HG03439 (cell line): Measurements from ENCODE around the gene CSMD2.

Source experiments
- ATAC-seq: cut with Tn5 transposase; IDR thresholded peaks from one replicate; pipeline ENCODE4 v1.9.1; 2021; ENCODE audit warnings: mild to moderate bottlenecking, moderate library complexity; ENCODE audit not compliant: unreplicated experiment

The CSMD2 gene

DNA sequence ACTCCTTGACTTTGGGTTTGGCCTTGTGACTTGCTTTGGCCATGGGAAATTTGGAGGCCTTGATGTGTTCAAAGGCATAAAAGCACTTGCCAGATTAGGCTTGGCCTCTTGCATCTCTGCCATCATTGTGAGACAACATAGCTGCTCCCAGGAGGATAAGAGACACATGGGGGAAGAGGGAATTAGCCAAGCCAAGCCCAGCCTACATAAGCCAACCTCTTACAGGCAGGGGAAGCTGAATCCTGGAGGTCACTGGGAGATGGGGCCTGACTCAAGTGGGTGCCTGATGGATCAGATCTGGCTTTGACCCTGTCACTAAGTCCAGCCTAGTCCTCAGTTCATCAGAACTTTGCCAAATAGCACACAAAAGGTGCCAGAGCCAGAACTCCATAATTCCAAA, 338.7 kb downstream of the CSMD2 start:
- no peak for ATAC-seq

DNA sequence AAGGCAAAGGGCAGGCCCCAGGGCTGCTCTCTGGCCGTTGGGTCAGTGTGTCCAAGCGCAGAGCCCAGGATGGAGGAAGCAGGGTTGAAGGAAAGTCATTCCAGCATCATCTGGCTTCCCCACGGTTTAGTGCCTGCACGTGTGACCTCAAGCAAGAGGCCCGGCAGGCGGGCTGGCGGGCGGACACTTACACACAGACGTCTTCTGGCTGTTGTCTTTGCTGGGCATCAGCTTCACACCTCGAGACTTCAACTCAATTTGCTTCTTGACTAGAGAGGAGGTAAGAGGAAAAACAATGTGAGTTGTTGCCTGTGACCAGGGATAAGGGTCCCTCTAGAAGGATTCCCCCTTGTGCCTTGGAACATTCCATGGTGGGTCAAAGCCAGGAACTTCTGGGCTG, 339.5 kb downstream of the CSMD2 start:
- ATAC-seq = no peak

DNA sequence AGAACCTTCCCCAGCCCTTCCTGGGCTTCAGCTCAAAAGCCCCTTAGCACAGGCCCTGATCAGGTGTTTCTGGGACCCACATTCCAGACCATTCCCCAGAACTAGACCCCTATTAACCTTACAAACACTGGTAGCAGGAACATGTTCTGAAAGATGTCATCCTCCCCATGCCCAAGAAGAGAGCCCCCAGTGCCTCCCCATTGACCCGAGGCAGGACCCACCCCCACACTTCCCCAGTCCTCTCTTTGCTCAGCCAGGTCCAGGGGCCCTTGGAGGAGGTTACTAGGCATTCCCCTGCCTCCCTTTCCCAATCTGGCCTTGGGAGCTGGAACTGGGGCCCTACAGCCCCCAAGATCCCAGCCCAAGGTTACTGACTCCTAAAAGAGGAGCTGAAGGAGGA, 340.1 kb downstream of the CSMD2 start:
- ATAC-seq = no peak

DNA sequence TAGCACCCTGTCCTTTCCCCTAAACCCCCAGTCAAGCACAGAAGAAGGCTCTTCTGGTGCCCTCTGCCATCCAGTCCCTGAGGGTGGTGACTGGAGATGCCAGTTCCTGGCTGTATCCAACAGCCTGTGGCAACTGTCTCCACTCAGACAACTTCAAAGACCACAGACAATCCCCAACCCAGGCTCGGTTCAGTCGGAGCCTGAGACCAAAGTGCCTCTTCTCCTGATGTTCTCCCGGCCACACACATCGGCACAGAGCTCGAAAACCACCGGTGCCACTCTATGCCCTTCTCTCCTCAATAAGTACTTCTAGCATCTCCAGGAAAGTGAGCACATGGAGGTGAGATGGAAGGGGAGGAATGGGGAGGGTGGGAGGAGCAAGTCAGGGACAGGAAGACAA, 340.7 kb downstream of the CSMD2 start:
- ATAC-seq = no peak

DNA sequence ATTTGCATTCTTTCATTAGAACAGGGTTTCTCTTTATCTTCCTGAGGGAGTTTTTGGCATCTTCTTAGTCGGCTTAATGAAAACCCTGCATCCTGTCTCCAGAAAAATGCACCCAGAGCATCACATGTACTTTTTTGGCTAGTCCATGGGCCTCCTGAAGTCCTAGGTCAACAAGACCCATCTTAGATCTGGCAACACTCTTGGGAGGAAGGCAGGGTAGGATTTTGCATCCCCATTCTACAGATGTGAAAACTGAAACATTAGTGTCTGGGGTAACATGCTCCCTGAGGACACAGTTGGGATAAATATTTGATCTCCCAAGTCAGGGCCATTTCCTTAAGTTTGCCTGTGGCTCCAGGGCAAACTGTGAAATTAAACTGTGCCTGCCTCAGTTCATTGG, 341.2 kb downstream of the CSMD2 start:
- no peak for ATAC-seq

DNA sequence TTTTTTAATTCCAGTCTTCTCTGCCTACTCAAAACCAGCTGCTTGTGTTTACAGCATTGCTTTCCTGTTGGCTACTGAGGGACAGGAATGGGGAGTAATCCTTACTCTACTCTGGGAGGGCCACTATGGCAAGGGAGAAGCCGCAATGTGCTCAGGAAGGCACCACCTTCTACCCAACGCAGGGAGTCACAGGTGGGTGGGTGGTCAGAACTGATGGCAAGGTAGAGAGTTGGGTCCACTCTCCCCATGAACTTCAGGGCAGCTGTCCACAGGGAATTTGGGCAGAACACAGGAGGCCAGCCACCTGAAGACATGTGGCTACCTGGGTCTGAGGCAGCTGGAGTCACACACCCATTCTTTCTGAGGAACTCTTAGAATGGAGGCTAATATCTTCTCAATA, 341.6 kb downstream of the CSMD2 start:
- no peak for ATAC-seq

DNA sequence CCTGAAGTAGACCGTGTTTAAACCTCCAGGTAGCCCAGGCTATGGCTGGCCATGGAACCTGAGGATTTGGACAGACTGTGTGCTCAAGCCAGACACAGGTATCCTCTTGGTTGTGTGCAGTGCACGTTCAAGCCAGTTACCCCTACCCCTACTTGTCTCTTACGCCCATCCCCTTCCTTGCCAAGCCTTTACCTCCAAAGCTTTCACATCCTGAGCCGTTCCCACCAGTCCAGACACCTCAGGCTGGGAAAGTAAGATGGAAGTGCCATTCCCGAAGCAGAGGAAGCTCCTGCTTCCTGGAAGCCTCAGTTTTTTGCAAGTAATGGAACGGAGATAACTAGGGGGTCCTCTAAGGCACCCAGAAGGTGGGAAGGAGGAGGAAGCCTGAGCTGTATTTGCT, 342.6 kb downstream of the CSMD2 start:
- no peak for ATAC-seq

DNA sequence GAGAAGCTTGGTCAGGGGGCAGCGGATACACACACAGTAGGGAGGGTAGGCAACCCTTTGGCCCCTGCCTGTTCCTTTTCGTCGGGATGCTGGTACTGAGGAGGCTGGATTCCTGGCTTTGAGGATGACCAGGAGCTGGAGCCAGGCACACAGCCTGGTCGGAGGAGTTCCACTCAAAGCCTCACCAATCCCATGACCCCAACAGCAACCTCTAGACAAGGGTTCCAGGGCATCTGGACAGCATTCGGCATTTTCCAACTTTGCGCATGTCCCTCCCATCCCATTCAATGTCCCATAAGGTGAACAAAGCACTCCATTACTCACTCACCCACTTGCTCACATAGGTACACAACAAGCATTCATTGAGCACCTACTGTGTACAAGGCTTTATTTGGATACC, 343.7 kb downstream of the CSMD2 start:
- no peak for ATAC-seq

DNA sequence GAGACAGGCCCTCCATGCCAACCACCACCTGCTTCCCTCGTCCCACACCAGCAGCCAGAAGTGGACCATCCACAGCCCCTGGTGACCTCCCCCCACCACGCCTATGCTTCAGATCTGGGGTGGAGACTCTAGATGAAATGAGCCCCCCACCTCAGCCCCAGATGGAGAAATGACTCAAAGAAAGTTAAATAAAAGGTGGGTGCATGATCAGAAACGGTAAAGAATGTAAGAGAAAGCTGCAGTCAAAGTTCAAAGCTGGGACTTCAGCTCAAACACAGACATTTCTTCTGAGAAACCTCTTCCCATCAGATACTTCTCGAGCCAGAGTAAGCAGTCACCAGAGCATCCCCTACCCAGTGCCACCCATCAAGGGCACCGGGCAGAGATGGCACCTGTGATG, 344.2 kb downstream of the CSMD2 start:
- no peak for ATAC-seq

DNA sequence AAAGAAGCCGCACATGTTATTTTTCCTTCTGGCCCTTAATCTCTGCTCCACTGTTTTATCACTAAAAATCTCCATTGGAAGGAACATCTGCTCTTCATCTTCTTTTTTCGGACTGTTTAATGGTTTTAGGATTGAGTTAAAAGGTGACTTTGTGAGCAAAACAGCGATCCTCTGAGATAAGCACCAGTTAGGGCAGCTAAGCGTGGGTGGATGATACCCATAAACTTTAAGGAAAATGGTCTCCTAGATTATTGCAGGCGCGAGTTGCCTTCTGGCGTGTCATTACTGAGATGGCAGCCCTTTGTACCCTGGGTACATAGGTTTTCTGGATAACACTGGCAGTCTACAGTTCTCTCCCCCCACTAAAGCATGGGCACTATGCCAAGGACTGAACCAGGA, 345.1 kb downstream of the CSMD2 start:
- no peak for ATAC-seq

DNA sequence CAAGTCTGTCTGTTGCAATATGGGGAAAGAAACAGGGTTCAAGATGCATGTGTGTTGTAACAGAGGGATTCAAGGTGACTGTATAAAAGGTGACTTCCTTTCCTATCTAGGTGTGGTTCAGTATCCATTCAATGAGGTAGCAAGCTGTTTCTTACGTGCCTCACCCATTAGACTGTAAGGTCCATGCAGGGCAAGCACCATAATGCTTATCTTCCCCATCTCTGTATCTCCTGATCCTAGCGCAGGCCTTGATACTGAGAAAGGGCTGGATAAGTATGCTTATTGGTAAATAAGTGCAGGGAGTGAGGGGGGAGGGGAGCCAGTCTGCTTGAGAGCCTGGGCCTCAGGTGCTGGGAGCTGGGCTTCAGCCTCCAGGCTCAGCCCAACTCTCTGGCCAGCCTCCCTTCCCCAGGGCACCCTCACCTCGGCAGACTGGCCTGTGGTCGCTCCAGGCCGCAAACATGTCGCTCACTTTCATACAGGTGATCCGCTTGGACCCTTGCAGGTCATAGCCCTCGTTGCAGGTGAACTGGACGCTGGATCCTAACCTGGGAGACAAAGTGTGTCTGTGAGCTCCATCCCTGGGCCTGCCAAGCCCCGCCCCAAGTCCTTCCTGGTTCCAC, 345.6 kb downstream of the CSMD2 start:
- no peak for ATAC-seq

DNA sequence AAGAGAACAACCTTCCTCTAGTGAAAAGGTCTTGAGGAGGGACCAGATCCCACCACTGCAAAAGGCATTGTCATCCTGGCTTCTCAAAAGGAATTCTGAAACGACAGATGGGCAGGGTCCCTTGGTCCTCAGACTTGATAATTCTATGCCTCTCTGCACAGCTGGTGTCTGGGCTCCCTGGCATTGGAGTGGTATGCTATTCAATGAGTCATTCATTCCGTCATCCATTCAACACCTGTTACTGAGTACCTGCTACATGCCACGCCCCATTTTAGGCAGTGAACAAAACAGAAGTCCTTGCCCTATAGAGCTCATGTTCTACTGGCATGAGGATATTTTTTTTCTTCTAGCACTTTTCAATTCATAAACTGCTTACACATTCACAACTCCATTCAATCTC, 347.0 kb downstream of the CSMD2 start:
- ATAC-seq = no peak

DNA sequence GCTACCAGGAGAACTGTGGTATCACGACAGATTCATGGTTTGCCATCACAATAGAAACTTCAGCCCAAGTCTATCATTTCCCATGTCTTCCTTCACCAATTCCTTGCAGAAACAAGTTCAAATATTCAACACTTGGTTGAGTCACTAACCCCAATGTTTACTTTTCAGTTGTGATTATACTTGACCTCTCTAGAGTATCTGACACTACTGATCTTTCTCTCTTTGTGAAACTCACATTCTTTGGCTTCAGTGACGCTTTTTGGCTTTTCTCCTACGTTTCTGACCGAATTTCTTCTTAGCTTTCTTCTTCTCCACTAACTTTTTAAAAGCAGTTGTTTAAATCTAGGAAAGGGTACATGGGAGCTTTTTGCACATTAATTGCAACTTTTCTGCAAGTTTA, 350.0 kb downstream of the CSMD2 start:
- ATAC-seq = no peak

DNA sequence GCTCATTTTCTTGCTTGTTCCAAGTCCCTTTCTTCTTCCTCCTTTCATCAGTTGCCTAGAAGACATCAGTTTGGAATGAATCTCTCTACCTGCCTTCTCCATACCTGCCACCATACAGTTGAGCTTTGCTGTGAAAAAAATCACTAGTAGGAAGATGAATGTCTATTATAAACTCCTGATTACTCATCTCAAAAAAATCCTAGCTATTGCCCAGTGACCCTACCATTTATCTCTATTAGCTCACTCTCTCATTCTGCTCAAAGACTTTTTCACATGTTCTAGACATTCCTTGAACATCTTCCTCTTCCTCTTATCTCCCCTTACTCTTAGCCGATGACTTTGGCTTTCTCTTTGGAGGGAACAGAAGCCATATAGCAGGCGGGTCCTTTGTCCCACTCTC, 350.9 kb downstream of the CSMD2 start:
- ATAC-seq = no peak

DNA sequence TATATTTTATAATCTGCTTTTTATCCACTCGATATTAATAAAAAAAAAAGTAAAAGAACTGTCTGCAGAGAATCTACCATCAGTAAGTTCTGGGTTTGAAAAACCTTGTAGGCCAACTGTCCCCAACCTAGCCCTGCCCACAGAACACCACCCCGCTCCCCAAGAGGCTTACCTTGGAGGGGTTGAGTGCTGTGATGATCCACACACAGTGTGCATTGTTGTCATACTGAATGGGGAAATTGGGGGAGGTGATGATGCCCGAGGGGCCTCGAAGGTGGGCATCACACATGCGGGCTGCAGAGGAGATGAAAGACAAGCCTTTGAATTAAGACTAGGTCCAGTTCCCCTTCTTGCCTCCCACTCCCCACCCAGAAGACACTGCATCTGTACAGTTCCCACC, 354.5 kb downstream of the CSMD2 start:
- ATAC-seq = no peak

DNA sequence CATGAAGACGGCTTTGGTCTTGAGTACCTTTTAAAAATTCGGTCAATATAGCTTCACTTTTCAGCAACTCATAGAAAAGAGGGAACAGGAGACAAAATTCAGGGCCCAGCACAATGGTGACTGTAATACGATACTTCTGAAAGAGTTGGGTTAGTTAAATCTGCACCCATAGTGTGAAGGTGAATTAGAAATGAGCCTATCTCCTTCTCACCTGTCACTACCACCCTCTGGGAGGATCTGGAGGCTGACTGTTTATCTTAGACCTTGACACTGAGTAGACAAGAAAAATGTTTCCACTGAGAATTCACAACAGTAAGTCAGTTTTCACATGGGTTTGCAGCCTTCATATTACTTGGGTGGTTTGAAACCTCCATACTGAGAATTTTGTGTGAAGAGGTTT, 359.0 kb downstream of the CSMD2 start:
- no peak for ATAC-seq

DNA sequence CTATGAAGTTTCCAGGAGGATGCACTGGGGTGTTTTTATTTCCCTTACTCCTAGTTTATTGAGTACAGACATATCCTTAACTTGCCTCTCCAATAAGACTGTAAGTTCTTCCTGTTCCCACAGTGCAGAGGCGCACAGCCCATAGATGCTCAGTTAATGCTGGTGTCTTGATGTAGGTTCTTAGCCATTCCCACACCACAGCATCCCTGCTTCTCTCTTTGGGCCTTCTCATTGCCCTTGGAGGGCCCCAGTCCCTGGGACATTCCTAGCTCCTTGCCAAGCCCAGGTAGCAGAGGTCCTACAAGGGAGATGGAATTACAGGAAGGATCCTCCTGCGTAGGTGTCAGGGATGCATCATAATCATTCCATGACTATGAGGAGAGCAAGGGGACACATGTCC, 362.8 kb downstream of the CSMD2 start:
- no peak for ATAC-seq

DNA sequence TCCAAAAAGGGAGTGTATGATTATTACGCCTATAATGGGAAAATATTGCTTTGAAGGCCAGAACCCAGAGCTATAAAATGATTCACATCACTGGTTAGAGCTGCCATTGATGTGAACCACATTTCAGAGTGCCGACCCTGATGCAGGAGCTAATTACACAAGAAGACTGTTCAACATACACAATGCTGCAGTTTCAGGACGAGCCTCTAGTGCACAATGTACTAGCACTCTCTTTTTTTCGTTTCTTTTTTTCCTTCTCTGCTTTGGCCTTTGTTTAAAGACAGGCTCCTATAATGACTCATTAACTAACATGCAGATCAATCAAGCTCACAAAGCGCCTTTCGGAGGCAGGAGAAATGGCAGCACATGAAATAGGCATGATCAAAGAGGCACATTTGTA, 367.2 kb downstream of the CSMD2 start:
- ATAC-seq = no peak

DNA sequence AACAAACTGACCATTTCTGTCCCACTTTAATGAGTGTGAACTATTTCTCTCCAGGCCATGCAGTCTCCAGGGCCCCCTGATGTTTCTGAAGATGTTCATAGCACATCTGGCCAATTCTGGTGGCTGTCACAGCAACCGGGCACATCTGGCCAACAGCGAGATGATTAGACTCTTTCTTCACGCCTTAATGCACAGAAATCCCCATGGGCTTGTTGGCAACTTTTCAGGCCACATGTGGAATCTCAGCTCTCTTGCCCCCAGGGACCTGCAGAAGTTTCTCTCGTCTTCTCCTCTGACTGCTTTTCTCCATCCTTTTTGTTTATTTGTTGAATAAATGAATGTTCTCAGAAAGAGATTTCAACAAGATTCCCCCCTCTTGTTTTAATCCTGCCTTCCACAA, 372.4 kb downstream of the CSMD2 start:
- ATAC-seq = no peak

DNA sequence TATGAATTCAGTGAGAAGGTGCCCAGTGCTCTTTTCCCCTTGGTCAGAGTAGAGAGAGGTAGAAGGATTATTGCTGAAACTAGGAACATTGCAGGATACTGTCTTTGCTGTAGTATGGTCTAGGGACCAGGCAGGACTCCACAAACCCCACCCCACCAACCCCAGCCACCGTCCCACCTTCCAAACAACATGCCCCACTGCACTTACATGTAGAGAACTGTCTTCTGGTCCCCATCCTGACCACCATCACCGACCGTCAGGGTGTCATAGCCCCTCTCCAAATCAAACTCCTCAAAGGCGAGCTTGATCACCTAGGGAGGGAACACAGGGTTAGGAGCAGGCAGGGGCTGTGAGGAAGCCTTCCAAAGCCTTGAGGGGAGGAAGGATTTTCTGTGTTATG, 372.8 kb downstream of the CSMD2 start:
- no peak for ATAC-seq

DNA sequence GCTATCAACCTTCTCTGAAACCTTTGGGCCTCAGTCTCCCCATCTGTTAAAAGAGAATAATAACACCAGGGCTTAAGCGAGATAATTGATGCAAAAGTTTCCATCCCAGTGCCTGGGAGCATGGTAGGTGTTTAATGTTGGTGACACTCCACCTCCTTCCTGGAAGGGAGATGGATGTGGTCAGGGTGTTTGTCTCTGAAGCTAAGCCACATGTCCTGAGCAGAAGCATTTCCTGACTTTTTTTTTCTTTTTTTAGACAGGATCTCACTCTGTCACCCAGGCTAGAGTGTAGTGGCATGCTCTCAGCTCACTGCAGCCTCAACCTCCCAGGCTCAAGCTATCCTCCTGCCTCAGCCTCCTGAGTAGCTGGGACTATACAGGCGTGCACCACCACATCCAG, 373.8 kb downstream of the CSMD2 start:
- ATAC-seq = no peak

DNA sequence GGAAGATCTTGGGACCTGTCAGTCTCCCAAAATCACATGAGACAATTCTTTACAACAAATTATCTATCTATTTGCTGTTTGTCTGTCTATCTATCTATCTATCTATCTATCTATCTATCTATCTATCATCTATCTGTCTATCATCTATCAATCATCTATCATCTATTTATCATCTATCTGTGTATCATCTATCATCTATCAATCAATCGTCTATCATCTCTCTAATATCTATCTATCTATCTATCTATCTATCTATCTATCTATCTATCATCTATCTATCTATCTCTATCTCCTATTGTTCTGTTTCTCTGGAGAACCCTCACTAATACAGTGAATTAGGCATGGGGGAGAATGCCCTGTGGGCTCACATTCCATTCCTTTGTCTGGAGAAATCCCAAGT, 374.5 kb downstream of the CSMD2 start:
- no peak for ATAC-seq

DNA sequence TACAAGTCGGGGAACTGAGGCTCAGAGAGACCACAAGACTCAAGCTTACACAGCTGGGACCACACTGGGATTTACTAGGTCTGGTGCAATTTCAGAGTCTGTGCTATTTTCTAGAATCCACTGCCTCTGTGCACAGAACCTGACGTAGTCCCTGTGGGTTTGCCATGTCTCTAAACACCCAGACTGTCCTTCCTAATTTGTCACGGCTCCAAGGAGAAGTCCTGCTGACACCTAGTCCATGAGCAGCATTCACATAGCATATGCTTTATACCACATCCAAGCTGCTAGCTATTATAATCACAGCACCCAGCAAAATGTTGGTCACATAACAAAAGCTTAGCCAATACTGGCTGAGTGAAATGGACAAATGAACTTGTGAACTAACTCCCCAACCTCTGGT, 380.2 kb downstream of the CSMD2 start:
- no peak for ATAC-seq

DNA sequence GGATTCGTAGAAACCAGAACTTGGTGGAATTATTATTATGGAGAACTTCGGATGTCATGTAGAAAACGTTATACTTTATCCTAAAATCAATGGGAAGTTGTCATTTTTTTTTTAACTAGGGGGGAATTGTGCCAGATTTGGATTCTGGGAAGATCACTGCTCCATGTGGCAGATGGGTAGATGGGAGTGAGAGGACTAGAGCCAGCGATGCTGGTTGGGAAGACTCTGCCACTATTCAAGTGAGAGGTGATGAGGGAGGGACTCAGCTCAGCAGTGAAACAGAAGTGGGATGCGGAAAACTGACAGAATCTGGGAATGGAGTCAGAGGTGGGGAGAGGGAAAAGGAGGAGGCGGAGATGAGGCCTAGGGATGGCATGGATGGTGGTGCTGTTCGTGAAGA, 382.3 kb downstream of the CSMD2 start:
- ATAC-seq = no peak
